ENCODE data around the gene CUL9. TPM values are rescaled to one million over a fixed set of nuclear protein-coding genes. Genes with fewer than 3 reads are reported as not detected.

The CUL9 gene
- total RNA-seq, 1 experiment from 2014 or later = 15.2 TPM

DNA sequence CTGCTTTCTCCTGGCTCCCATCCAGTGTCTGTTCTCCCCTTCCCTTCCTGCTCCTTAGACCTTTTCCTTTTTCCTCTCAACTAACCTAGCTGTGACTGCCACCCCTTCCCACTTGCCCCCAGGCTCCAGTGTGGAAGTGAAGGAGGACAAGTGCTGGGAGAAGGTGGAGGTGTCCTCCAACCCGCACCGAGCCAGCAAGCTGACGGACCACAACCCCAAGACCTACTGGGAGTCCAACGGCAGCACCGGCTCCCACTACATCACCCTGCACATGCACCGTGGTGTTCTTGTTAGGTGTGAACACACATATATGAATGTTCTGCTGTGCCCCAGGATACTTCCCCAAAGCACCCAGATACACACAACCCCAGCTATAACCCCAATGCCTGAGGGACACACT, 18.5 kb downstream of the CUL9 start:
- H2BK20ac ChIP-seq (ENCODE audit: low read depth, low read length, poor library complexity, severe bottlenecking) = no peak overlapping the region
- no peaks in the 10 kb centered on the region for H3K9me3 Mint-ChIP-seq
- H3K27me3 ChIP-seq (ENCODE audit: insufficient read depth, low read length) = no peaks in the 10 kb centered on the region
- no peak overlapping the region for H3K4me3 Mint-ChIP-seq
- no peak overlapping the region for H2BK15ac ChIP-seq (ENCODE audit: low read depth, low read length)
- H2AFZ ChIP-seq (ENCODE audit: low read length) = no peak overlapping the region
- H4K20me1 ChIP-seq (ENCODE audit: control insufficient read depth, insufficient read depth, insufficient read length) = no peaks in the 10 kb centered on the region
- peak overlapping the region in 1 of 3 experiments; percentile 69; a peak in 3 of 7 replicates for H3K27ac Mint-ChIP-seq
- no peak overlapping the region for H3K23ac ChIP-seq (ENCODE audit: insufficient read length, low read depth, low read length)
- H3K9me3 ChIP-seq (ENCODE audit: control insufficient read depth, low read depth, low read length) = no peaks in the 10 kb centered on the region
- no peak overlapping the region for H3K18ac ChIP-seq (ENCODE audit: insufficient read length, low read depth, low read length)
- H3K4ac ChIP-seq (ENCODE audit: low read depth, low read length) = no peak overlapping the region
- H2BK5ac ChIP-seq (ENCODE audit: insufficient read length, low read length) = no peak overlapping the region
- H3T11ph ChIP-seq (ENCODE audit: low read length) = no peak overlapping the region
- no peak overlapping the region for H3K9ac ChIP-seq (ENCODE audit: extremely low read depth, insufficient read length, low read length)
- no peaks in the 10 kb centered on the region for H3K23me2 ChIP-seq (ENCODE audit: insufficient read length, low read depth, low read length, poor library complexity, severe bottlenecking)
- no peak overlapping the region for H4K5ac ChIP-seq (ENCODE audit: insufficient read length, low read depth, low read length)
- TF ChIP-seq CTCF (conservative IDR thresholded peaks at IDR 0.05) = no peak
- no peak overlapping the region for H2BK12ac ChIP-seq (ENCODE audit: insufficient read length, low read depth, low read length)
- H3K4me1 ChIP-seq (ENCODE audit: insufficient read depth, low read length) = no peaks in the 10 kb centered on the region
- no peak overlapping the region for H4K91ac ChIP-seq (ENCODE audit: insufficient read length, low read depth, low read length)
- no peak overlapping the region for H3K4me2 ChIP-seq (ENCODE audit: insufficient read depth, insufficient read length, low read length)
- DNase-seq = no peak
- H3K56ac ChIP-seq (ENCODE audit: insufficient read length, low read depth, low read length) = no peak overlapping the region
- no peaks in the 10 kb centered on the region for H3K79me2 ChIP-seq (ENCODE audit: insufficient read depth, low read length)
- H2BK120ac ChIP-seq (ENCODE audit: low read depth, low read length, poor library complexity, severe bottlenecking) = no peak overlapping the region
- H3K27me3 Mint-ChIP-seq (ENCODE audit: low read depth) = no peaks in the 10 kb centered on the region; the same call in 1 of the 2 replicates
- H4K8ac ChIP-seq (replicated peaks; ENCODE audit: insufficient read length, low read depth, low read length) = no peak overlapping the region
- H2AK5ac ChIP-seq (ENCODE audit: insufficient read length, low read length) = no peak overlapping the region
- no peaks in the 10 kb centered on the region for H3K79me1 ChIP-seq (ENCODE audit: insufficient read depth, low read depth, low read length, poor library complexity, severe bottlenecking)
- no peak overlapping the region for H3K27ac ChIP-seq (ENCODE audit: insufficient read length, low read depth, low read length)
- no peak overlapping the region for H3K14ac ChIP-seq (ENCODE audit: insufficient read depth, low read length)
- peaks cover 4 to 10% of the 10 kb centered on the region in 2 experiments; a peak in 3 of 4 replicates for H3K4me1 Mint-ChIP-seq
- H3K36me3 Mint-ChIP-seq (ENCODE audit: insufficient read depth in 1 of 3, low read depth in 3 of 3) = peaks cover 1 to 9% (median 4%) of the 10 kb centered on the region in 3 experiments; a peak in 5 of 7 replicates
- WGBS (ENCODE audit: extremely low coverage, insufficient read length, low lambda C conversion rate) = no CpG with 5 or more reads among the region's 6 CpGs
